ENCODE results near the gene SLC25A2. TPM values are rescaled to one million over a fixed set of nuclear protein-coding genes. Genes with fewer than 3 reads are reported as not detected.
"Not testable (repeated sequence)": the region's sequence is repeated elsewhere in the genome, so short reads cannot be mapped to it uniquely, and the experiment has no call there.

SLC25A2 gene
- total RNA-seq, 1 donor: 0.36 TPM

DNA sequence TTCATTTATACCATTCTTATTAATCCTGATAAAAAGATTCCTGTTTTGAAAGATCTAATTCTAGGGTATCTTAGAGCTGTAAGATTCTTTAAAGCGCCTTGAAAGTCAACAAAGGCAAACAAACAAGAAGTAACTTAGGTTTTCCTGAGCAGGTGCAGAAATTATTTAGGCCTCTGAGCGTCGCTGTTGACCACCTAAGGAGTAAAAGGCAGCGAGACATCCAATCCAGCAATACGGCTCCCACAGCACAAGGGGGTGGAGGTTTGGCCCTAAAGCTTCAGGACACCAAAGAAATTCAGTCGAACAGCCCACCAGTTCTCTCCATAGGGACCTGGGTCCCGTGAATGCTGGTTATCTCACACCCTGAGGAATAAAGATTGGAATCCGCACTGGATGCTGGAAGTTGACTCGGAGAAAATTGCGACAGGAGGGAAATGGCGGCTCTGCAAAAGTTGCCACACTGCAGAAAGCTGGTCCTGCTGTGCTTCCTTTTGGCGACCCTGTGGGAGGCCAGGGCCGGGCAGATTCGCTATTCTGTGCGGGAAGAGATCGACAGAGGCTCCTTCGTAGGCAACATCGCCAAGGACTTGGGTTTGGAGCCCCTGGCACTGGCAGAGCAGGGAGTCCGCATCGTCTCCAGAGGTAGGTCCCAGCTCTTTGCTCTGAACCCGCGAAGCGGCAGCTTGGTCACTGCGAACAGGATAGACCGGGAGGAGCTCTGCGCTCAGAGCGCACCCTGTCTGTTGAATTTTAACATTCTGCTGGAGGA lies 34.9 kb upstream of the SLC25A2 start, which contains the start of gene PCDHGA2:
PCDHGA2 (plus strand) TSS at position 223 of the 769 bp plus-strand sequence.
- Histone ChIP-seq H3K27me3 (ENCODE audit: insufficient read depth, low read length) (peaks cover 22% of the 10 kb centered on the region), H4K20me1 (ENCODE audit: insufficient read depth, low read length) (no peaks in the 10 kb centered on the region), H3K4me1 (ENCODE audit: insufficient read depth, low read length) (no peaks in the 10 kb centered on the region), H3K4me2 (ENCODE audit: insufficient read depth, low read length) (peak within 1 kb of the TSS; percentile 85), H3K9me3 (ENCODE audit: low read depth, low read length) (peaks cover 2% of the 10 kb centered on the region), H3K4me3 (ENCODE audit: insufficient read depth, low read length) (peak within 1 kb of the TSS; percentile 73), H3K36me3 (ENCODE audit: insufficient read depth, low read length) (no peaks in the 10 kb centered on the region), H2AFZ (ENCODE audit: low read length) (peak within 1 kb of the TSS; percentile 94), H3K79me2 (ENCODE audit: insufficient read depth, low read length) (no peaks in the 10 kb centered on the region), H3K27ac (ENCODE audit: low read depth, low read length) (no peak within 1 kb of the TSS)
- peak; percentile 82 for DNase-seq (ENCODE audit: insufficient read length, low spot score, missing footprints)
- TF ChIP-seq, protein P1, sequence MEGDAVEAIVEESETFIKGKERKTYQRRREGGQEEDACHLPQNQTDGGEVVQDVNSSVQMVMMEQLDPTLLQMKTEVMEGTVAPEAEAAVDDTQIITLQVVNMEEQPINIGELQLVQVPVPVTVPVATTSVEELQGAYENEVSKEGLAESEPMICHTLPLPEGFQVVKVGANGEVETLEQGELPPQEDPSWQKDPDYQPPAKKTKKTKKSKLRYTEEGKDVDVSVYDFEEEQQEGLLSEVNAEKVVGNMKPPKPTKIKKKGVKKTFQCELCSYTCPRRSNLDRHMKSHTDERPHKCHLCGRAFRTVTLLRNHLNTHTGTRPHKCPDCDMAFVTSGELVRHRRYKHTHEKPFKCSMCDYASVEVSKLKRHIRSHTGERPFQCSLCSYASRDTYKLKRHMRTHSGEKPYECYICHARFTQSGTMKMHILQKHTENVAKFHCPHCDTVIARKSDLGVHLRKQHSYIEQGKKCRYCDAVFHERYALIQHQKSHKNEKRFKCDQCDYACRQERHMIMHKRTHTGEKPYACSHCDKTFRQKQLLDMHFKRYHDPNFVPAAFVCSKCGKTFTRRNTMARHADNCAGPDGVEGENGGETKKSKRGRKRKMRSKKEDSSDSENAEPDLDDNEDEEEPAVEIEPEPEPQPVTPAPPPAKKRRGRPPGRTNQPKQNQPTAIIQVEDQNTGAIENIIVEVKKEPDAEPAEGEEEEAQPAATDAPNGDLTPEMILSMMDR (IDR thresholded peaks at IDR 0.05; ENCODE audit: extremely low read depth, low read depth, low read length): peak; percentile 71

DNA sequence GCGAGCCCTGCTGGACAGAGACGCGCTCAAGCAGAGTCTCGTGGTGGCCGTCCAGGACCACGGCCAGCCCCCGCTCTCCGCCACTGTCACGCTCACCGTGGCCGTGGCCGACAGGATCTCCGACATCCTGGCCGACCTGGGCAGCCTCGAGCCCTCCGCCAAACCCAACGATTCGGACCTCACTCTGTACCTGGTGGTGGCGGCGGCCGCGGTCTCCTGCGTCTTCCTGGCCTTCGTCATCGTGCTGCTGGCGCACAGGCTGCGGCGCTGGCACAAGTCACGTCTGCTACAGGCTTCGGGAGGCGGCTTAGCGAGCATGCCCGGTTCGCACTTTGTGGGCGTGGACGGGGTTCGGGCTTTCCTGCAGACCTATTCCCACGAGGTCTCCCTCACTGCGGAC lies 28.7 kb upstream of the SLC25A2 start:
- H3K79me2 ChIP-seq (ENCODE audit: insufficient read depth, low read length); H3K27ac ChIP-seq (ENCODE audit: low read depth, low read length); H3K4me3 ChIP-seq (ENCODE audit: insufficient read depth, low read length); H3K9me3 ChIP-seq (ENCODE audit: low read depth, low read length); H3K4me1 ChIP-seq (ENCODE audit: insufficient read depth, low read length); H2AFZ ChIP-seq (ENCODE audit: low read length); H3K4me2 ChIP-seq (ENCODE audit: insufficient read depth, low read length); DNase-seq (ENCODE audit: insufficient read length, low spot score, missing footprints); H4K20me1 ChIP-seq (ENCODE audit: insufficient read depth, low read length); H3K36me3 ChIP-seq (ENCODE audit: insufficient read depth, low read length): not testable (repeated sequence)
- peaks cover 34% of the 10 kb centered on the region for H3K27me3 ChIP-seq (ENCODE audit: insufficient read depth, low read length)

DNA sequence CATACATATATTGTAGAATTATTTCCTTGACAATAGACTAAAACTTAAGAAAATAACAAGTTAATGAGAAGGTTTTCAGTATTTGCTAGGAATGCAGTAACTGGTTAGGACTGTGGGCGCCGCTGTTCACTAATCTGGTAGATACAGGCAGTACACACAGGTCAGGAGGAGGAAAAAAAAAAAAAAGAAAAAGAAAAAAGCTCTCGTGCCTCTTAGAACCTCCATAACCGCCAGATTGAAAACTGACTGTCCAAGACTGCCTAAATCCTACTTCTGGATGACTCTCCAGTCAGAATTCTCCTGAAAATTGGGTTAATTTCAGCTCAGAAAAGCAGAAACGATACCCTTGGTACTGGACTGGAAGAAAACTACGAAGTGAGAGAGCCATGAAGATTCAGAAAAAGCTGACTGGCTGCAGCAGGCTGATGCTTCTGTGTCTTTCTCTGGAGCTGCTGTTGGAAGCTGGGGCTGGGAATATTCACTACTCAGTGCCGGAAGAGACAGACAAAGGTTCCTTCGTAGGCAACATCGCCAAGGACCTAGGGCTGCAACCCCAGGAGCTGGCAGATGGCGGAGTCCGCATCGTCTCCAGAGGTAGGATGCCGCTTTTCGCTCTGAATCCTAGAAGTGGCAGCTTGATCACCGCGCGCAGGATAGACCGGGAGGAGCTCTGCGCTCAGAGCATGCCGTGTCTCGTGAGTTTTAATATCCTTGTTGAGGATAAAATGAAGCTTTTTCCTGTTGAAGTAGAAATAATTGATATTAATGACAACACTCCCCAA lies 26.6 kb upstream of the SLC25A2 start, which contains the start of gene PCDHGA1:
PCDHGA1 (plus strand) TSS at position 216 of the 782 bp plus-strand sequence.
- Histone ChIP-seq H3K4me2 (ENCODE audit: insufficient read depth, low read length) (peak within 1 kb of the TSS; percentile 97), H3K4me3 (ENCODE audit: insufficient read depth, low read length) (peak within 1 kb of the TSS; percentile 74), H3K27ac (ENCODE audit: low read depth, low read length) (no peak within 1 kb of the TSS), H2AFZ (ENCODE audit: low read length) (peak within 1 kb of the TSS; percentile 97), H4K20me1 (ENCODE audit: insufficient read depth, low read length) (no peaks in the 10 kb centered on the region), H3K4me1 (ENCODE audit: insufficient read depth, low read length) (peaks cover 9% of the 10 kb centered on the region), H3K9me3 (ENCODE audit: low read depth, low read length) (no peaks in the 10 kb centered on the region), H3K79me2 (ENCODE audit: insufficient read depth, low read length) (no peaks in the 10 kb centered on the region), H3K27me3 (ENCODE audit: insufficient read depth, low read length) (peaks cover 23% of the 10 kb centered on the region), H3K36me3 (ENCODE audit: insufficient read depth, low read length) (no peaks in the 10 kb centered on the region)
- peak; percentile 94 for DNase-seq (ENCODE audit: insufficient read length, low spot score, missing footprints)
- TF ChIP-seq, protein P1 (IDR thresholded peaks at IDR 0.05; ENCODE audit: extremely low read depth, low read depth, low read length): peak; percentile 75

DNA sequence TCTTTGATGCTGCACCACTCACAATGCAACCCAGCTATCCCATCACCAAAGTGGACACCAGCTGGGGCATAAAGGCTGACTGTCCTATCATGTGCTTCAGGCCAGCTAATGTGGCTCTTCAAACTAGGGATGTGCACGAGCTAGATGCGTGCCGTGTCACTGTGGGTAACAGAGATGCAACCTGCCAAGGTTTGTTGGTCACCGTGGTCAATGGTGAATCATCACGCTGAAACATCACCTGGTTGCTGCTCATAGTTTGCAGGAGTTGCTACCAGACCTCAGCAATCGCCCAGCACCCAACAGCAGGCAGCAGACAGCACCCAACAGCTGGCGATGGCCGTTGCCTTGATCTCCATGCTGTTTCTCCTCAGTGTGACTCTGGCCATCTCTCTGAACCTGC lies 24.4 kb upstream of the SLC25A2 start:
- peaks cover 9% of the 10 kb centered on the region for H3K4me1 ChIP-seq (ENCODE audit: insufficient read depth, low read length)
- no peaks in the 10 kb centered on the region for H3K36me3 ChIP-seq (ENCODE audit: insufficient read depth, low read length)
- no peak overlapping the region for H2AFZ ChIP-seq (ENCODE audit: low read length)
- no peak overlapping the region for H3K4me2 ChIP-seq (ENCODE audit: insufficient read depth, low read length)
- H3K4me3 ChIP-seq (ENCODE audit: insufficient read depth, low read length): no peak overlapping the region
- peaks cover 19% of the 10 kb centered on the region for H3K27me3 ChIP-seq (ENCODE audit: insufficient read depth, low read length)
- no peaks in the 10 kb centered on the region for H4K20me1 ChIP-seq (ENCODE audit: insufficient read depth, low read length)
- DNase-seq (ENCODE audit: insufficient read length, low spot score, missing footprints): no peak
- TF ChIP-seq, protein P1 (IDR thresholded peaks at IDR 0.05; ENCODE audit: extremely low read depth, low read depth, low read length): no peak
- no peaks in the 10 kb centered on the region for H3K9me3 ChIP-seq (ENCODE audit: low read depth, low read length)
- H3K79me2 ChIP-seq (ENCODE audit: insufficient read depth, low read length): no peaks in the 10 kb centered on the region
- no peak overlapping the region for H3K27ac ChIP-seq (ENCODE audit: low read depth, low read length)

Data from osteoblast (primary cell).